ENCODE measurements around the gene CHI3L1. TPM values are rescaled to one million over a fixed set of nuclear protein-coding genes. Genes with fewer than 3 reads are reported as not detected.

CHI3L1 gene
- total and polyA plus RNA-seq, 10 of the 15 experiments (the other 5 are each of a cell fraction or from before 2014, with no cell fraction given): 0.10 to 1.7 (median 0.39) TPM

DNA sequence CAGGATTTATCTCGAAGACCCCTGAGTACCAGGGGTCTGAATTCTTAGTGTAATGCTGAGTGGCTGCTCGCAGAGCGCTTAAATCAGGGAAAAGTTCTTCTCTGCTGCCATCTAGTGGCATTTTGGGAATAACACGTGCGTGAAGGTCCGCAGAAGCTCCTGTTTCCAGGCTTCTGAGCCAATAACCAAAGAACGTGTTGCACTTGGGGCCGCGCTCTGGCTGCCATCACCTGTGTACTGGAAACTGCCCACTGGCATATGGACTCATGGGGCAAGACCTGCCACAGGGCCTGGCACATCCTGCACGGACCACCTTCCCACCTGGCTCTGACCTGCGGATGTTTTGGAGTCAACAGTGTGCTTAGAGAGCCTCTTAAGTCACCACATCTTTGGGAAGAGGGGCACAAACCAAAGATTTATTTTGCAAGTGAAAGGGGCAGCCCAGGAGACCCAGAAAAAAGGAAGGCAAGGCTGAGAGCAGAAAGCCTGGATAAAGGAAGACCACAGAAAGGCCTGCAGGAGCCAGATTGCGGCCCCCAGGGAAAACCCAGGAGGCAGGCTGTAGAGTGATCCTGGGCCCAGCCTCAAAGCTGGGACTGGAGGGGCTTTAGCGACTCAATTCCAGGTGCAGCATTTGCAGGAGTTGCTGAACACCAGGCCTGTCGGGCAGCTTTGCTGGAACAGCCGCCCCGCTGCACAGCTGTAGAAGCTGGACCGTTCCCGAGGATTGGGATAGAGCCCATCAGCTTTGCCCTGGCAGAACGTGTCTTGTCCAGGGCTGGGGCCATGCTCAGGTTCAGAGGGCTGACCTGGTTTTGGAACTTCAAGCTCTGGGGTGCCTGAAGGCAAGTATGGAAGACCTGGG, 30.0 kb upstream of the CHI3L1 start (continued):
- TF ChIP-seq, protein P1, sequence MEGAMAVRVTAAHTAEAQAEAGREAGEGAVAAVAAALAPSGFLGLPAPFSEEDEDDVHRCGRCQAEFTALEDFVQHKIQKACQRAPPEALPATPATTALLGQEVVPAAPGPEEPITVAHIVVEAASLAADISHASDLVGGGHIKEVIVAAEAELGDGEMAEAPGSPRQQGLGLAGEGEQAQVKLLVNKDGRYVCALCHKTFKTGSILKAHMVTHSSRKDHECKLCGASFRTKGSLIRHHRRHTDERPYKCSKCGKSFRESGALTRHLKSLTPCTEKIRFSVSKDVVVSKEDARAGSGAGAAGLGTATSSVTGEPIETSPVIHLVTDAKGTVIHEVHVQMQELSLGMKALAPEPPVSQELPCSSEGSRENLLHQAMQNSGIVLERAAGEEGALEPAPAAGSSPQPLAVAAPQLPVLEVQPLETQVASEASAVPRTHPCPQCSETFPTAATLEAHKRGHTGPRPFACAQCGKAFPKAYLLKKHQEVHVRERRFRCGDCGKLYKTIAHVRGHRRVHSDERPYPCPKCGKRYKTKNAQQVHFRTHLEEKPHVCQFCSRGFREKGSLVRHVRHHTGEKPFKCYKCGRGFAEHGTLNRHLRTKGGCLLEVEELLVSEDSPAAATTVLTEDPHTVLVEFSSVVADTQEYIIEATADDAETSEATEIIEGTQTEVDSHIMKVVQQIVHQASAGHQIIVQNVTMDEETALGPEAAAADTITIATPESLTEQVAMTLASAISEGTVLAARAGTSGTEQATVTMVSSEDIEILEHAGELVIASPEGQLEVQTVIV (IDR thresholded peaks at IDR 0.05; ENCODE audit: borderline replicate concordance, partially characterized antibody): no peak

DNA sequence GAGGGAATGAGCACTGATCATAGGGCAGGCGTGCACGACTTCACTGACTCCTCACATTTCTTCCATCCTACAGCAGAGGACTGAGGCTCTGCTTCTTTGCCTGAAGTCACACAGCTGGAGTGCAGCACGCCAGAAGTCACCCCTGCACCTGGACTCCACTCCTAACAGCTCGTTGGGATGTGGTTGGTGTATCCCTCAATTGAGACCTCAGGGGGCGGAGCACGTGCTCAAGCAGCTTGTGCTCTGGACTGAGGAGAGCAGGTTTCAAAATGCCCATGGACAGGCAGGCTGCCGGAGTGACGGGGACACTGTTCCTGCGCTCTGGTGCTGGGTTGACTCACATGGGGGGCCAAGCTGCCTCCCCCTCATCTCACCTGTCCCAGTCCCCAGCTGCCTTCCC, 29.1 kb upstream of the CHI3L1 start:
- in situ Hi-C loops (cut with MboI) (loop anchor here (5.0 kb wide), 1 partner anchor 178 kb away; no protein-coding TSS in a partner anchor), intact Hi-C loops (cut with micrococcal nuclease; ENCODE audit: unreplicated experiment) (no loop called here)
- DNase-seq (ENCODE audit: low read depth, low spot score) (no peak), FAIRE-seq (no peak), ATAC-seq (no peak)
- H3K36me3 ChIP-seq (ENCODE audit: control insufficient read depth in 2 of 2, insufficient read depth in 2 of 2, low read length in 1 of 2): no peaks in the 10 kb centered on the region
- H3K4me2 ChIP-seq (ENCODE audit: control insufficient read depth, insufficient read depth): no peak overlapping the region
- no peaks in the 10 kb centered on the region for H3K9me3 ChIP-seq (replicated peaks; ENCODE audit: control insufficient read depth, insufficient read depth, low read length)
- H3K4me3 ChIP-seq: no peak overlapping the region
- no peaks in the 10 kb centered on the region for H3K79me2 ChIP-seq (ENCODE audit: control insufficient read depth, insufficient read depth, low read length)
- no peak overlapping the region for H3K9ac ChIP-seq (ENCODE audit: control insufficient read depth, insufficient read depth, low read length)
- H3K27me3 ChIP-seq (replicated peaks in 1 of 2; ENCODE audit: control insufficient read depth in 2 of 2, insufficient read depth in 2 of 2, low read length in 1 of 2): peaks cover 0 to 5% of the 10 kb centered on the region in 2 experiments; a peak in 1 of 4 replicates
- H4K20me1 ChIP-seq (ENCODE audit: control insufficient read depth, insufficient read depth): no peaks in the 10 kb centered on the region
- ChIA-PET SMC1A (ENCODE audit: uncharacterized antibody, unreplicated experiment) (interaction anchor here (0.6 to 4.0 kb wide), 28 partner anchors 9 to 481 kb away, joined by 3 to 41 read pairs (median 3); partner anchors contain the start of gene TMEM183A), CTCF (interaction anchor here (0.8 to 8.5 kb wide), 41 partner anchors 9 to 496 kb away, joined by 3 to 114 read pairs (median 4); partner anchors contain the start of genes ADORA1 and MYBPH), RAD21 (ENCODE audit: unreplicated experiment) (interaction anchor here (0.7 to 4.0 kb wide), 21 partner anchors 9 to 208 kb away, joined by 3 to 61 read pairs (median 4); partner anchors contain the start of gene MYBPH), POLR2A (interaction anchor here (1.3 kb wide), 1 partner anchor 49 kb away, joined by 4 read pairs; no protein-coding TSS in a partner anchor)
- no peak overlapping the region for H3K27ac ChIP-seq (ENCODE audit: control insufficient read depth, insufficient read depth)
- BruUV-seq (replicated peaks): no TSS peak
- no peak overlapping the region for H2AFZ ChIP-seq (ENCODE audit: control insufficient read depth, low read depth, low read length)
- H3K4me1 ChIP-seq (ENCODE audit: control insufficient read depth, insufficient read depth, low read length): no peaks in the 10 kb centered on the region
- 47% methylated on average over 9 of the region's 9 CpGs for WGBS (ENCODE audit: insufficient coverage, insufficient replicate concordance, low lambda C conversion rate, missing lambda C conversion rate)
- TF ChIP-seq, protein P2, sequence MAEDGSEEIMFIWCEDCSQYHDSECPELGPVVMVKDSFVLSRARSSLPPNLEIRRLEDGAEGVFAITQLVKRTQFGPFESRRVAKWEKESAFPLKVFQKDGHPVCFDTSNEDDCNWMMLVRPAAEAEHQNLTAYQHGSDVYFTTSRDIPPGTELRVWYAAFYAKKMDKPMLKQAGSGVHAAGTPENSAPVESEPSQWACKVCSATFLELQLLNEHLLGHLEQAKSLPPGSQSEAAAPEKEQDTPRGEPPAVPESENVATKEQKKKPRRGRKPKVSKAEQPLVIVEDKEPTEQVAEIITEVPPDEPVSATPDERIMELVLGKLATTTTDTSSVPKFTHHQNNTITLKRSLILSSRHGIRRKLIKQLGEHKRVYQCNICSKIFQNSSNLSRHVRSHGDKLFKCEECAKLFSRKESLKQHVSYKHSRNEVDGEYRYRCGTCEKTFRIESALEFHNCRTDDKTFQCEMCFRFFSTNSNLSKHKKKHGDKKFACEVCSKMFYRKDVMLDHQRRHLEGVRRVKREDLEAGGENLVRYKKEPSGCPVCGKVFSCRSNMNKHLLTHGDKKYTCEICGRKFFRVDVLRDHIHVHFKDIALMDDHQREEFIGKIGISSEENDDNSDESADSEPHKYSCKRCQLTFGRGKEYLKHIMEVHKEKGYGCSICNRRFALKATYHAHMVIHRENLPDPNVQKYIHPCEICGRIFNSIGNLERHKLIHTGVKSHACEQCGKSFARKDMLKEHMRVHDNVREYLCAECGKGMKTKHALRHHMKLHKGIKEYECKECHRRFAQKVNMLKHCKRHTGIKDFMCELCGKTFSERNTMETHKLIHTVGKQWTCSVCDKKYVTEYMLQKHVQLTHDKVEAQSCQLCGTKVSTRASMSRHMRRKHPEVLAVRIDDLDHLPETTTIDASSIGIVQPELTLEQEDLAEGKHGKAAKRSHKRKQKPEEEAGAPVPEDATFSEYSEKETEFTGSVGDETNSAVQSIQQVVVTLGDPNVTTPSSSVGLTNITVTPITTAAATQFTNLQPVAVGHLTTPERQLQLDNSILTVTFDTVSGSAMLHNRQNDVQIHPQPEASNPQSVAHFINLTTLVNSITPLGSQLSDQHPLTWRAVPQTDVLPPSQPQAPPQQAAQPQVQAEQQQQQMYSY (CRISPR knock-in tag; IDR thresholded peaks at IDR 0.05): no peak
- TF ChIP-seq STAT3 (IDR thresholded peaks at IDR 0.05; ENCODE audit: low read depth, low read length): no peak
- TF ChIP-seq RAD21 (IDR thresholded peaks at IDR 0.05; ENCODE audit: insufficient read depth, low read depth, low read length): no peak
- TF ChIP-seq TBL1XR1 (IDR thresholded peaks at IDR 0.05; ENCODE audit: low read depth, low read length): no peak
- no peak for TF ChIP-seq NRF1 (conservative IDR thresholded peaks at IDR 0.05; ENCODE audit: low read depth, low read length)
- TF ChIP-seq, protein P3, sequence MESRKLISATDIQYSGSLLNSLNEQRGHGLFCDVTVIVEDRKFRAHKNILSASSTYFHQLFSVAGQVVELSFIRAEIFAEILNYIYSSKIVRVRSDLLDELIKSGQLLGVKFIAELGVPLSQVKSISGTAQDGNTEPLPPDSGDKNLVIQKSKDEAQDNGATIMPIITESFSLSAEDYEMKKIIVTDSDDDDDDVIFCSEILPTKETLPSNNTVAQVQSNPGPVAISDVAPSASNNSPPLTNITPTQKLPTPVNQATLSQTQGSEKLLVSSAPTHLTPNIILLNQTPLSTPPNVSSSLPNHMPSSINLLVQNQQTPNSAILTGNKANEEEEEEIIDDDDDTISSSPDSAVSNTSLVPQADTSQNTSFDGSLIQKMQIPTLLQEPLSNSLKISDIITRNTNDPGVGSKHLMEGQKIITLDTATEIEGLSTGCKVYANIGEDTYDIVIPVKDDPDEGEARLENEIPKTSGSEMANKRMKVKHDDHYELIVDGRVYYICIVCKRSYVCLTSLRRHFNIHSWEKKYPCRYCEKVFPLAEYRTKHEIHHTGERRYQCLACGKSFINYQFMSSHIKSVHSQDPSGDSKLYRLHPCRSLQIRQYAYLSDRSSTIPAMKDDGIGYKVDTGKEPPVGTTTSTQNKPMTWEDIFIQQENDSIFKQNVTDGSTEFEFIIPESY (IDR thresholded peaks at IDR 0.05): no peak
- TF ChIP-seq BMI1 (IDR thresholded peaks at IDR 0.05; ENCODE audit: borderline replicate concordance): no peak
- TF ChIP-seq, protein P4, sequence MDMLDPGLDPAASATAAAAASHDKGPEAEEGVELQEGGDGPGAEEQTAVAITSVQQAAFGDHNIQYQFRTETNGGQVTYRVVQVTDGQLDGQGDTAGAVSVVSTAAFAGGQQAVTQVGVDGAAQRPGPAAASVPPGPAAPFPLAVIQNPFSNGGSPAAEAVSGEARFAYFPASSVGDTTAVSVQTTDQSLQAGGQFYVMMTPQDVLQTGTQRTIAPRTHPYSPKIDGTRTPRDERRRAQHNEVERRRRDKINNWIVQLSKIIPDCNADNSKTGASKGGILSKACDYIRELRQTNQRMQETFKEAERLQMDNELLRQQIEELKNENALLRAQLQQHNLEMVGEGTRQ (IDR thresholded peaks at IDR 0.05; ENCODE audit: borderline replicate concordance, low read depth, low read length): no peak
- TF ChIP-seq HDAC2 (IDR thresholded peaks at IDR 0.05): no peak

Measured in GM12878 (cell line).